CD14-positive monocyte (primary cell): ENCODE data around the gene SCPEP1. TPM values are rescaled to one million over a fixed set of nuclear protein-coding genes. Genes with fewer than 3 reads are reported as not detected.

Source experiments
- DNase-seq, 3 donors: peaks; one replicate each; pipeline ENCODE4 v3.0.0-alpha.2; 2011 to 2022
- H2AFZ ChIP-seq: 2 replicates; pipeline ENCODE4 v1.6.0; 2012; ENCODE audit warnings: mild to moderate bottlenecking, low read depth, low read length, inconsistent platforms; ENCODE audit not compliant: insufficient read depth, poor library complexity, severe bottlenecking
- H3K27ac ChIP-seq, 2 donors: 1 replicate in 1 of 2; 2 replicates in 1 of 2; pipeline ENCODE4 v1.5.1; 2012 to 2013; ENCODE audit warnings: low read length in 2 of 2, control low read depth in 1 of 2, inconsistent platforms in 1 of 2, low read depth in 1 of 2, mild to moderate bottlenecking in 1 of 2
- H3K27me3 ChIP-seq, 2 donors: one replicate each; pipeline versions ENCODE4 v1.6.0 to v1.6.1; 2011 to 2013; ENCODE audit warnings: low read length in 2 of 2; ENCODE audit not compliant: control insufficient read depth in 2 of 2, insufficient read depth in 2 of 2
- H3K36me3 ChIP-seq, 2 donors: replicated peaks in 1 of 2; 1 replicate in 1 of 2; 2 replicates in 1 of 2; pipeline versions ENCODE4 v1.5.1 to v1.6.1; 2012 to 2013; ENCODE audit warnings: low read length in 2 of 2, control low read depth in 1 of 2, inconsistent platforms in 1 of 2, mild to moderate bottlenecking in 1 of 2; ENCODE audit not compliant: insufficient read depth in 2 of 2, control insufficient read depth in 1 of 2
- H3K4me1 ChIP-seq, 2 donors: 1 replicate in 1 of 2; 2 replicates in 1 of 2; pipeline versions ENCODE4 v1.5.1 to v1.6.1; 2012 to 2013; ENCODE audit warnings: low read length in 2 of 2, control low read depth in 1 of 2, inconsistent platforms in 1 of 2, mild to moderate bottlenecking in 1 of 2, moderate library complexity in 1 of 2; ENCODE audit not compliant: insufficient read depth in 2 of 2, control insufficient read depth in 1 of 2
- H3K4me2 ChIP-seq: replicated peaks from 2 replicates; pipeline ENCODE3; 2012; ENCODE audit warnings: low read length, moderate library complexity, mild to moderate bottlenecking; ENCODE audit not compliant: poor library complexity, severe bottlenecking; ENCODE audit errors: extremely low read depth
- H3K4me3 ChIP-seq, 3 experiments: fragments of 200-600 bp in 1 of 3; sonication (generic) in 1 of 3; replicated peaks in 1 of 3; 1 replicate in 2 of 3; 2 replicates in 1 of 3; pipeline ENCODE4 v1.5.1; 2011 to 2013; ENCODE audit warnings: low read length in 3 of 3, mild to moderate bottlenecking in 3 of 3, control low read depth in 2 of 3, low read depth in 2 of 3, inconsistent platforms in 1 of 3, moderate library complexity in 1 of 3
- H3K79me2 ChIP-seq: 2 replicates; pipeline ENCODE4 v1.6.0; 2012; ENCODE audit warnings: mild to moderate bottlenecking, control low read depth, inconsistent platforms, low read length, moderate library complexity; ENCODE audit not compliant: insufficient read depth
- H3K9ac ChIP-seq: 2 replicates; pipeline ENCODE4 v1.6.0; 2017; ENCODE audit warnings: low read length, mild to moderate bottlenecking; ENCODE audit not compliant: insufficient read depth, poor library complexity, severe bottlenecking
- H3K9me3 ChIP-seq, 2 donors: replicated peaks in 1 of 2; 1 replicate in 1 of 2; 2 replicates in 1 of 2; pipeline versions ENCODE4 v1.5.1 to v1.6.1; 2012 to 2013; ENCODE audit warnings: low read length in 2 of 2, control low read depth in 1 of 2; ENCODE audit not compliant: control insufficient read depth in 1 of 2, insufficient read depth in 1 of 2
- H4K20me1 ChIP-seq: 2 replicates; pipeline ENCODE4 v1.6.0; 2012; ENCODE audit warnings: mild to moderate bottlenecking, low read length, control low read depth, moderate library complexity; ENCODE audit not compliant: insufficient read depth
- H3K27ac Mint-ChIP-seq, 7 donors: one replicate each; pipeline ENCODE4 v1.8.0; 2020; ENCODE audit warnings: mild to moderate bottlenecking in 7 of 7, mixed read lengths in 7 of 7, moderate library complexity in 6 of 7, inconsistent platforms in 2 of 7
- H3K27me3 Mint-ChIP-seq, 3 donors: one replicate each; pipeline ENCODE4 v1.8.0; 2021 to 2022; ENCODE audit warnings: low read depth in 3 of 3, mild to moderate bottlenecking in 3 of 3, mixed read lengths in 3 of 3, moderate library complexity in 3 of 3, inconsistent platforms in 1 of 3
- H3K36me3 Mint-ChIP-seq, 2 donors: one replicate each; pipeline ENCODE4 v1.8.0; 2020; ENCODE audit warnings: mixed read lengths in 2 of 2, inconsistent platforms in 1 of 2, mild to moderate bottlenecking in 1 of 2
- H3K4me1 Mint-ChIP-seq: one replicate; pipeline ENCODE4 v1.8.0; 2020; ENCODE audit warnings: mild to moderate bottlenecking, mixed read lengths
- H3K4me3 Mint-ChIP-seq, 2 donors: one replicate each; pipeline ENCODE4 v1.8.0; 2020; ENCODE audit warnings: mild to moderate bottlenecking in 2 of 2, mixed read lengths in 2 of 2, moderate library complexity in 1 of 2
- H3K9me3 Mint-ChIP-seq, 7 donors: one replicate each; pipeline ENCODE4 v1.8.0; 2020 to 2022; ENCODE audit warnings: mixed read lengths in 7 of 7, mild to moderate bottlenecking in 6 of 7, moderate library complexity in 6 of 7, inconsistent platforms in 2 of 7
- WGBS: methylation state at CpG from one replicate; pipeline ENCODE4 v1.1.5; 2013; ENCODE audit warnings: missing lambda C conversion rate; ENCODE audit not compliant: insufficient coverage; 5-methylcytosine and 5-hydroxymethylcytosine counted together
- intact Hi-C, 2 donors: fragments of 100-400 bp; cut with micrococcal nuclease; formaldehyde crosslinking; loops; one replicate each; pipeline versions ENCODE4 v1.15.0 to v1.15.1; 2023
- polyA plus RNA-seq, 3 donors: library from polyadenylated mRNA; depleted of rRNA in 1 of 3; unstranded in 2 of 3; stranded (reverse) in 1 of 3; fragments of 300-500 nt in 2 of 3; fragments of >200 nt in 1 of 3; fragmentation: Illumina TruSeq in 2 of 3; gene quantifications; 1 replicate in 2 of 3; 2 replicates in 1 of 3; pipeline ENCODE4 v1.2.3, GENCODE V29; 2012 to 2021
- TF ChIP-seq, protein P1 (sequence below): fragments of 200-600 bp; IDR thresholded peaks from one replicate; pipeline ENCODE4 v1.8.0; 2022; ENCODE audit warnings: antibody characterized with exemption, mild to moderate bottlenecking

Gene SCPEP1
- polyA plus RNA-seq, 3 donors, result 373 to 451 (median 426) TPM

DNA sequence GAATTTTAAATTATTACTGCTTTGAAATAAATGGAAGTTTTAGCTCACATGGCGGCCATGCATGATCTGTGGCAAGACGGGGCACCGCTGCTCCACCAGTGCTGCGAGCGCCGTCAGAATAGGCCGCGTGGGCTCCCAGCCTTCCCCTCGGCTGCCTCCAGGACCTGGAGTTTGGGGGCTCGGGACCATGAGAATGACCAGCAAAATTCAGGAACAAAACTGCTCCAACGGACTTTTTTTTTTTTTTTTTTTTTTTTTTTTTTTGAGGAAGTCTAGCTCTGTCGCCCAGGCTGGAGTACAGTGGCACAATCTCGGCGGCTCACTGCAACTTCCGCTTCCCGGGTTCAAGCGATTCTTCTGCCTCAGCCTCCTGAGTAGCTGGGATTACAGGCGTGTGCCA is 68.8 kb downstream of the SCPEP1 start:
- H3K27ac Mint-ChIP-seq, result peak overlapping the region; percentile 15 to 92 (median 82)
- H3K9ac ChIP-seq, result peak overlapping the region; percentile 64
- H3K9me3 ChIP-seq, result peaks cover 0 to 9% of the 10 kb centered on the region in 2 donors
- H3K27me3 Mint-ChIP-seq, result peaks cover 55 to 56% (median 55%) of the 10 kb centered on the region in 3 donors
- H3K79me2 ChIP-seq, result no peaks in the 10 kb centered on the region
- H4K20me1 ChIP-seq, result no peaks in the 10 kb centered on the region
- H2AFZ ChIP-seq, result peak overlapping the region; percentile 88
- peaks cover 0 to 18% (median 10%) of the 10 kb centered on the region in 7 donors for H3K9me3 Mint-ChIP-seq
- peak overlapping the region; percentile 87 to 95 for H3K4me3 Mint-ChIP-seq
- peak overlapping the region; percentile 42 to 77 (median 52) for H3K4me3 ChIP-seq
- intact Hi-C loops, result loop anchor here in 1 of 2 donors (5.0 kb wide), 1 partner anchor 41 kb away; the partner anchor contains the start of gene AKAP1
- peak; percentile 68 to 78 (median 68) for DNase-seq
- peaks cover 5 to 9% of the 10 kb centered on the region in 2 donors for H3K36me3 Mint-ChIP-seq
- WGBS, result 59% methylated on average over 8 of the region's 18 CpGs
- peaks cover 27 to 28% of the 10 kb centered on the region in 2 donors for H3K4me1 ChIP-seq
- peaks cover 22 to 39% of the 10 kb centered on the region in 2 donors for H3K27me3 ChIP-seq
- H3K27ac ChIP-seq, result peak overlapping the region in 1 of 2 donors; percentile 69
- H3K4me2 ChIP-seq, result peak overlapping the region; percentile 79
- TF ChIP-seq, protein P1, sequence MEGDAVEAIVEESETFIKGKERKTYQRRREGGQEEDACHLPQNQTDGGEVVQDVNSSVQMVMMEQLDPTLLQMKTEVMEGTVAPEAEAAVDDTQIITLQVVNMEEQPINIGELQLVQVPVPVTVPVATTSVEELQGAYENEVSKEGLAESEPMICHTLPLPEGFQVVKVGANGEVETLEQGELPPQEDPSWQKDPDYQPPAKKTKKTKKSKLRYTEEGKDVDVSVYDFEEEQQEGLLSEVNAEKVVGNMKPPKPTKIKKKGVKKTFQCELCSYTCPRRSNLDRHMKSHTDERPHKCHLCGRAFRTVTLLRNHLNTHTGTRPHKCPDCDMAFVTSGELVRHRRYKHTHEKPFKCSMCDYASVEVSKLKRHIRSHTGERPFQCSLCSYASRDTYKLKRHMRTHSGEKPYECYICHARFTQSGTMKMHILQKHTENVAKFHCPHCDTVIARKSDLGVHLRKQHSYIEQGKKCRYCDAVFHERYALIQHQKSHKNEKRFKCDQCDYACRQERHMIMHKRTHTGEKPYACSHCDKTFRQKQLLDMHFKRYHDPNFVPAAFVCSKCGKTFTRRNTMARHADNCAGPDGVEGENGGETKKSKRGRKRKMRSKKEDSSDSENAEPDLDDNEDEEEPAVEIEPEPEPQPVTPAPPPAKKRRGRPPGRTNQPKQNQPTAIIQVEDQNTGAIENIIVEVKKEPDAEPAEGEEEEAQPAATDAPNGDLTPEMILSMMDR, result no peak
- H3K36me3 ChIP-seq, result no peaks in the 10 kb centered on the region
- peaks cover 30% of the 10 kb centered on the region for H3K4me1 Mint-ChIP-seq

DNA sequence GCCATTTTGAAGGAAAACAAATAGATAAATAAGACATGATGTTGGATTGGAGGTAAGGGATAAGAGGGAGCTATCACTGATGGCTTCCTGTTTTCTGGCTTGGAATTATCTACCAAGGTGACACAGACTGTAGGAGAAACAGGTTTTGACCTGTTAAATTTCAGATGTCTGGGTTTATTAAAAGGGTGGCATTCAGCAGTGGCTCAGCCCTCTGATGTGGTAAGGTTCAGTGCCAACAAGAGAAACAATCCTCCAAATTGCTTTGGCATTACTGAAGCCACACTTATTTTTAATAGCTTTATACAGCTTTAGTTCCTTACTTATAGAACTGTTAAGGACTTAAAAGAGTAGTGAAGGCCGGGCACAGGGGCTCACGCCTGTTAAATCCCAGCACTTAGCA is 70.2 kb downstream of the SCPEP1 start:
- peaks cover 0 to 9% of the 10 kb centered on the region in 2 donors for H3K9me3 ChIP-seq
- H3K27ac Mint-ChIP-seq, result no peak overlapping the region

More for the DNA sequence above, 70.2 kb downstream of the SCPEP1 start:
- no peak for DNase-seq
- 100% methylated on average over 1 of the region's 2 CpGs for WGBS
- no peak overlapping the region for H3K27ac ChIP-seq
- peaks cover 20 to 35% of the 10 kb centered on the region in 2 donors for H3K27me3 ChIP-seq
- no peaks in the 10 kb centered on the region for H3K79me2 ChIP-seq
- TF ChIP-seq, protein P1, result no peak
- Mint-ChIP-seq H3K4me1 (peaks cover 30% of the 10 kb centered on the region), H3K27me3 (peaks cover 47 to 49% (median 49%) of the 10 kb centered on the region in 3 donors), H3K4me3 (peak overlapping the region in 1 of 2 donors; percentile 95), H3K9me3 (peaks cover 0 to 15% (median 10%) of the 10 kb centered on the region in 7 donors), H3K36me3 (peaks cover 5 to 9% of the 10 kb centered on the region in 2 donors)
- H3K4me1 ChIP-seq, result peaks cover 27 to 28% of the 10 kb centered on the region in 2 donors
- no peaks in the 10 kb centered on the region for H4K20me1 ChIP-seq
- H3K4me2 ChIP-seq, result no peak overlapping the region
- intact Hi-C loops, result loop anchor here in 1 of 2 donors (5.0 kb wide), 1 partner anchor 39 kb away; the partner anchor contains the start of gene AKAP1
- H2AFZ ChIP-seq, result no peak overlapping the region
- H3K9ac ChIP-seq, result no peak overlapping the region
- no peak overlapping the region for H3K4me3 ChIP-seq
- H3K36me3 ChIP-seq, result no peaks in the 10 kb centered on the region
